ENCODE data around the gene SNRNP40. TPM values are rescaled to one million over a fixed set of nuclear protein-coding genes. Genes with fewer than 3 reads are reported as not detected.

SNRNP40 gene
- 102 to 103 TPM (median 103 TPM) in 3 replicates for total RNA-seq (2021)
- Bru-seq, nascent RNA = percentile 92 among the genes with signal in this experiment
- long read RNA-seq, experiment 1, transcript SNRNP40-201 (10 exons, 1,597 nt) = major isoform, 514 of 562 reads
- long read RNA-seq, experiment 1, partial matches to known transcripts = 12 of 562 reads
- long read RNA-seq, experiment 1, other reads (novel, unspliced or antisense) = 31 of 562 reads
- long read RNA-seq, experiment 2, transcript SNRNP40-201 (10 exons, 1,597 nt) = major isoform, 95 of 129 reads
- long read RNA-seq, experiment 2, partial matches to known transcripts = 20 of 129 reads
- long read RNA-seq, experiment 2, other reads (novel, unspliced or antisense) = 7 of 129 reads
- long read RNA-seq, experiment 3, transcript SNRNP40-201 (10 exons, 1,597 nt) = major isoform, 162 of 176 reads
- long read RNA-seq, experiment 3, partial matches to known transcripts = 4 of 176 reads
- long read RNA-seq, experiment 3, other reads (novel, unspliced or antisense) = 10 of 176 reads

GRCh38 chr1:31296486-31297276 is at the start of gene SNRNP40, which contains the start of gene ZCCHC17:
Gene SNRNP40, minus strand, starts transcription at chr1:31296788. Its CDS starts 37 bp downstream, at chr1:31296751.
Gene ZCCHC17, plus strand, starts transcription at chr1:31297032. Its CDS starts 13,067 bp downstream, at chr1:31310099.
- Mint-ChIP-seq H3K4me3 (no peak within 1 kb of the TSS), H3K36me3 (peaks cover 32% of the 10 kb centered on the region), H3K27me3 (ENCODE audit: low read depth) (no peaks in the 10 kb centered on the region), H3K4me1 (peaks cover 15% of the 10 kb centered on the region), H3K27ac (no peak within 1 kb of the TSS; the same call in 1 of the 2 replicates), H3K9me3 (no peaks in the 10 kb centered on the region)
- DNase-seq (ENCODE audit: low spot score) = peak; percentile 95
- POLR2A ChIA-PET = interaction anchor here (0.6 to 2.1 kb wide), 16 partner anchors 12 to 811 kb away, joined by 3 to 15 read pairs (median 4); partner anchors contain the start of genes FABP3 and KPNA6
- CTCF ChIA-PET = interaction anchor here (0.7 to 2.0 kb wide), 12 partner anchors 13 to 253 kb away, joined by 3 to 25 read pairs (median 4); no protein-coding TSS in a partner anchor
- peak; percentile 98 for ATAC-seq
- TF ChIP-seq SMAD3 (CRISPR knock-in tag; IDR thresholded peaks at IDR 0.05; ENCODE audit: borderline replicate concordance) (no peak), ZNF396 (CRISPR knock-in tag; IDR thresholded peaks at IDR 0.05; ENCODE audit: borderline replicate concordance) (no peak), ZNF219 (CRISPR knock-in tag; IDR thresholded peaks at IDR 0.05; ENCODE audit: borderline replicate concordance) (no peak), CREM (CRISPR knock-in tag; IDR thresholded peaks at IDR 0.05) (no peak), PRDM15 (CRISPR knock-in tag; IDR thresholded peaks at IDR 0.05) (no peak), E2F1 (CRISPR knock-in tag; IDR thresholded peaks at IDR 0.05) (no peak), TEAD1 (CRISPR knock-in tag; IDR thresholded peaks at IDR 0.05) (0 out of 2 replicates have a peak, but pooled peaks have one; percentile 0), RELA (CRISPR knock-in tag; IDR thresholded peaks at IDR 0.05; ENCODE audit: borderline replicate concordance) (no peak), ELF4 (CRISPR knock-in tag; IDR thresholded peaks at IDR 0.05; ENCODE audit: low read depth) (no peak), ZMAT4 (CRISPR knock-in tag; IDR thresholded peaks at IDR 0.05) (no peak), ERG (CRISPR knock-in tag; IDR thresholded peaks at IDR 0.05) (no peak; the same call in 1 of the 2 replicates), E2F5 (CRISPR knock-in tag; IDR thresholded peaks at IDR 0.05) (peak; percentile 68; the same call in 1 of the 2 replicates), HMGA2 (CRISPR knock-in tag; IDR thresholded peaks at IDR 0.05) (no peak), NFYB (CRISPR knock-in tag; conservative IDR thresholded peaks at IDR 0.05; ENCODE audit: low read depth) (peak; percentile 73), E2F4 (CRISPR knock-in tag; IDR thresholded peaks at IDR 0.05; ENCODE audit: borderline replicate concordance, low read depth) (peak; percentile 70; the same call in 1 of the 2 replicates), GABPB1 (CRISPR knock-in tag; IDR thresholded peaks at IDR 0.05) (peak; percentile 58), ZNF425 (CRISPR knock-in tag; conservative IDR thresholded peaks at IDR 0.05) (no peak), TEAD4 (CRISPR knock-in tag; IDR thresholded peaks at IDR 0.05) (no peak), CBFB (CRISPR knock-in tag; IDR thresholded peaks at IDR 0.05; ENCODE audit: low read depth) (no peak), NFATC4 (CRISPR knock-in tag; IDR thresholded peaks at IDR 0.05) (no peak)

Measured in WTC11 (cell line).